Measurements from ENCODE around the gene POMT2.
"Not testable (repeated sequence)": the region's sequence is repeated elsewhere in the genome, so short reads cannot be mapped to it uniquely, and the experiment has no call there.

Gene POMT2

GRCh38 chr14:77342726-77343397, 22.2 kb upstream of the POMT2 start:
- H3K4me3 Mint-ChIP-seq: no peak overlapping the region
- TF ChIP-seq CTCF (IDR thresholded peaks at IDR 0.05): no peak
- peaks cover 59% of the 10 kb centered on the region for H3K4me1 Mint-ChIP-seq
- peaks cover 65% of the 10 kb centered on the region for H3K36me3 Mint-ChIP-seq (ENCODE audit: low read depth)
- no peak overlapping the region for H3K27ac Mint-ChIP-seq
- no peak for DNase-seq
- no peaks in the 10 kb centered on the region for H3K9me3 Mint-ChIP-seq
- no peaks in the 10 kb centered on the region for H3K27me3 Mint-ChIP-seq (ENCODE audit: low read depth, poor library complexity)

- peaks cover 71% of the 10 kb centered on the region for H3K4me1 Mint-ChIP-seq
- no peak overlapping the region for H3K4me3 Mint-ChIP-seq
- DNase-seq: no peak
- H3K9me3 Mint-ChIP-seq: no peaks in the 10 kb centered on the region
- H3K27ac Mint-ChIP-seq: peak overlapping the region; percentile 70
- no peaks in the 10 kb centered on the region for H3K27me3 Mint-ChIP-seq (ENCODE audit: low read depth, poor library complexity)
- no peak for TF ChIP-seq CTCF (IDR thresholded peaks at IDR 0.05)
- H3K36me3 Mint-ChIP-seq (ENCODE audit: low read depth): peaks cover 59% of the 10 kb centered on the region
Observed at GRCh38 chr14:77340389-77340788, 19.7 kb upstream of the POMT2 start.

GRCh38 chr14:77339407-77339806, 18.7 kb upstream of the POMT2 start:
- Mint-ChIP-seq H3K9me3 (no peaks in the 10 kb centered on the region), H3K4me1 (peaks cover 66% of the 10 kb centered on the region), H3K36me3 (ENCODE audit: low read depth) (peaks cover 59% of the 10 kb centered on the region), H3K27me3 (ENCODE audit: low read depth, poor library complexity) (no peaks in the 10 kb centered on the region), H3K4me3 (no peak overlapping the region), H3K27ac (peak overlapping the region; percentile 80)
- DNase-seq: no peak
- TF ChIP-seq CTCF (IDR thresholded peaks at IDR 0.05): no peak

- H3K27ac Mint-ChIP-seq: peak overlapping the region; percentile 80
- no peaks in the 10 kb centered on the region for H3K27me3 Mint-ChIP-seq (ENCODE audit: low read depth, poor library complexity)
- H3K4me1 Mint-ChIP-seq: peaks cover 55% of the 10 kb centered on the region
- TF ChIP-seq CTCF (IDR thresholded peaks at IDR 0.05): no peak
- no peak for DNase-seq
- peak overlapping the region; percentile 14 for H3K4me3 Mint-ChIP-seq
- no peaks in the 10 kb centered on the region for H3K9me3 Mint-ChIP-seq
- H3K36me3 Mint-ChIP-seq (ENCODE audit: low read depth): peaks cover 49% of the 10 kb centered on the region
Observed at GRCh38 chr14:77338302-77338701, 17.6 kb upstream of the POMT2 start.

GRCh38 chr14:77337880-77338279, 17.2 kb upstream of the POMT2 start:
- Mint-ChIP-seq H3K36me3 (ENCODE audit: low read depth) (peaks cover 45% of the 10 kb centered on the region), H3K27me3 (ENCODE audit: low read depth, poor library complexity) (no peaks in the 10 kb centered on the region), H3K9me3 (no peaks in the 10 kb centered on the region), H3K4me3 (no peak overlapping the region), H3K4me1 (peaks cover 50% of the 10 kb centered on the region), H3K27ac (peak overlapping the region; percentile 80)
- no peak for DNase-seq
- no peak for TF ChIP-seq CTCF (IDR thresholded peaks at IDR 0.05)

- H3K4me1 Mint-ChIP-seq: peaks cover 47% of the 10 kb centered on the region
- H3K27ac Mint-ChIP-seq: peak overlapping the region; percentile 57
- H3K36me3 Mint-ChIP-seq (ENCODE audit: low read depth): peaks cover 43% of the 10 kb centered on the region
- not testable (repeated sequence) for DNase-seq; H3K9me3 Mint-ChIP-seq; H3K4me3 Mint-ChIP-seq; H3K27me3 Mint-ChIP-seq (ENCODE audit: low read depth, poor library complexity)
Observed at GRCh38 chr14:77337255-77337654, 16.6 kb upstream of the POMT2 start.
